HCT116 (cell line): ENCODE measurements around the gene PTBP1. TPM values are rescaled to one million over a fixed set of nuclear protein-coding genes. Genes with fewer than 3 reads are reported as not detected.

Experiments
- ATAC-seq: fragments of 200-7000 bp; cut with Tn5 transposase; 2 replicates; pipeline ENCODE4 v1.9.1; 2020; ENCODE audit warnings: mild to moderate bottlenecking, moderate library complexity
- BruUV-seq: library from RNA; stranded (reverse); fragments of 400-500 nt; replicated peaks from 2 replicates; lab custom pipeline; 2021; lab: Mats Ljungman, UMichigan
- CTCF ChIA-PET: fragments of 300-600 bp; sonication (Branson Sonifier 250); formaldehyde crosslinking; loops from one replicate; lab custom pipeline; 2021; ENCODE audit warnings: antibody characterized with exemption; lab: Charles Lee
- POLR2A ChIA-PET: fragments of 300-600, 350-600 bp; sonication (Branson Sonifier 250); formaldehyde crosslinking; loops from one replicate; lab custom pipeline; 2021; ENCODE audit warnings: antibody characterized with exemption; lab: Charles Lee
- RAD21 ChIA-PET, 2 experiments: fragments of 300-600 bp; sonication (Branson Sonifier 250); formaldehyde crosslinking; loops; one replicate each; lab custom pipeline; 2023; ENCODE audit warnings: low total read pairs in 2 of 2; ENCODE audit not compliant: uncharacterized antibody in 2 of 2, unreplicated experiment in 2 of 2, low non-redundant PET in 1 of 2; lab: Charles Lee
- DNase-seq: peaks from one replicate; pipeline ENCODE4 v3.0.0-alpha.2; 2010; ENCODE audit warnings: low read depth, low spot score
- H2AFZ ChIP-seq: fragments of 200-600 bp; shearing (Covaris generic), sonication (generic); 2 replicates; pipeline ENCODE4 v1.6.1; 2017; ENCODE audit warnings: low read depth, mixed run types, mixed read lengths, antibody characterized with exemption, low read length; ENCODE audit not compliant: poor library complexity, severe bottlenecking
- H3K27ac ChIP-seq: 2 replicates; pipeline ENCODE4 v1.5.1; 2012; ENCODE audit warnings: low read depth, low read length
- H3K27me3 ChIP-seq: fragments of 200-600 bp; sonication (generic); 2 replicates; pipeline ENCODE4 v1.6.1; 2016; ENCODE audit warnings: mixed run types, low read length, mixed read lengths; ENCODE audit not compliant: insufficient read depth
- H3K36me3 ChIP-seq, 2 experiments: fragments of 200-500 bp in 1 of 2; fragments of 200-600 bp in 1 of 2; sonication (Bioruptor generic) in 1 of 2; sonication (generic) in 1 of 2; 2 replicates each; pipeline versions ENCODE4 v1.5.1 to v1.6.1; 2014 to 2016; ENCODE audit warnings: low read length in 2 of 2, inconsistent platforms in 1 of 2, mixed read lengths in 1 of 2, mixed run types in 1 of 2; ENCODE audit not compliant: insufficient read depth in 2 of 2, control insufficient read depth in 1 of 2
- H3K4me1 ChIP-seq, 2 experiments: fragments of 200-600 bp in 1 of 2; sonication (generic) in 1 of 2; 2 replicates each; pipeline versions ENCODE4 v1.5.1 to v1.6.1; 2012 to 2017; ENCODE audit warnings: low read length in 2 of 2, inconsistent platforms in 1 of 2, mild to moderate bottlenecking in 1 of 2, mixed read lengths in 1 of 2, mixed run types in 1 of 2, moderate library complexity in 1 of 2; ENCODE audit not compliant: insufficient read depth in 2 of 2, control insufficient read depth in 1 of 2
- H3K4me2 ChIP-seq: fragments of 200-600 bp; sonication (generic); 2 replicates; pipeline ENCODE4 v1.6.1; 2017; ENCODE audit warnings: mixed run types, low read length, mixed read lengths
- H3K4me3 ChIP-seq, 2 experiments: fragments of 200-600 bp in 1 of 2; sonication (generic) in 1 of 2; replicated peaks in 1 of 2; 2 replicates each; pipeline ENCODE4 v1.5.1; 2011 to 2016; ENCODE audit warnings: low read length in 2 of 2, control low read depth in 1 of 2, low read depth in 1 of 2, mild to moderate bottlenecking in 1 of 2, mixed read lengths in 1 of 2, mixed run types in 1 of 2
- H3K79me2 ChIP-seq: fragments of 200-600 bp; sonication (generic); 2 replicates; pipeline ENCODE4 v1.6.1; 2017; ENCODE audit warnings: mild to moderate bottlenecking, mixed run types, low read length, moderate library complexity, mixed read lengths; ENCODE audit not compliant: insufficient read depth
- H3K9ac ChIP-seq: fragments of 200-600 bp; sonication (generic); 2 replicates; pipeline ENCODE4 v1.6.1; 2016; ENCODE audit warnings: low read length, mixed read lengths
- H3K9me2 ChIP-seq: fragments of 200-600 bp; sonication (generic), shearing (Covaris generic); 2 replicates; pipeline ENCODE4 v1.6.1; 2017; ENCODE audit warnings: mixed run types, mild to moderate bottlenecking, moderate library complexity; ENCODE audit not compliant: insufficient read depth
- H3K9me3 ChIP-seq, 2 experiments: fragments of 200-500 bp in 1 of 2; fragments of 200-600 bp in 1 of 2; sonication (Bioruptor generic) in 1 of 2; sonication (generic) in 1 of 2; 2 replicates each; pipeline ENCODE4 v1.6.1; 2014 to 2017; ENCODE audit warnings: low read length in 2 of 2, mixed read lengths in 2 of 2, inconsistent platforms in 1 of 2, low read depth in 1 of 2, mild to moderate bottlenecking in 1 of 2, mixed run types in 1 of 2, moderate library complexity in 1 of 2; ENCODE audit not compliant: control insufficient read depth in 1 of 2, insufficient read depth in 1 of 2
- H4K20me1 ChIP-seq: fragments of 200-600 bp; sonication (generic), shearing (Covaris generic); 2 replicates; pipeline ENCODE4 v1.6.1; 2017; ENCODE audit warnings: mixed run types, mild to moderate bottlenecking, moderate library complexity; ENCODE audit not compliant: insufficient read depth
- ATF3 ChIP-seq: IDR thresholded peaks from 2 replicates; pipeline ENCODE4 v1.6.1; 2012
- CEBPB ChIP-seq: IDR thresholded peaks from 2 replicates; pipeline ENCODE4 v1.6.1; 2012; ENCODE audit warnings: low read depth
- CTCF ChIP-seq, 3 experiments: fragments of 200-600 bp in 1 of 3; sonication (generic) in 1 of 3; IDR thresholded peaks in 2 of 3; conservative IDR thresholded peaks in 1 of 3; 2 replicates each; pipeline ENCODE4 v1.5.1; 2012 to 2017; ENCODE audit warnings: low read depth in 2 of 3, low read length in 2 of 3, antibody characterized with exemption in 1 of 3, borderline replicate concordance in 1 of 3, control low read depth in 1 of 3, mild to moderate bottlenecking in 1 of 3, mixed read lengths in 1 of 3, mixed run types in 1 of 3, moderate library complexity in 1 of 3; ENCODE audit not compliant: insufficient read depth in 1 of 3
- EGR1 ChIP-seq: IDR thresholded peaks from 2 replicates; pipeline ENCODE4 v1.6.1; 2012; ENCODE audit warnings: low read depth
- EZH2 ChIP-seq: fragments of 200-600 bp; sonication (generic); IDR thresholded peaks from 2 replicates; pipeline ENCODE4 v1.6.1; 2017; ENCODE audit warnings: antibody characterized with exemption, mixed run types
- EZH2phosphoT487 ChIP-seq: fragments of 200-600 bp; IDR thresholded peaks from 2 replicates; pipeline ENCODE4 v1.6.1; 2018; ENCODE audit warnings: antibody characterized with exemption, borderline replicate concordance
- FOSL1 ChIP-seq: IDR thresholded peaks from 2 replicates; pipeline ENCODE4 v1.6.1; 2012; ENCODE audit warnings: low read depth
- TCF7L2 ChIP-seq: IDR thresholded peaks from 2 replicates; pipeline ENCODE4 v1.7.0; 2011; ENCODE audit warnings: borderline replicate concordance, inconsistent platforms; ENCODE audit not compliant: insufficient read depth, insufficient read length; ENCODE audit errors: extremely low read depth
- intact Hi-C: fragments of 100-400 bp; cut with micrococcal nuclease; formaldehyde crosslinking; loops from 2 replicates; pipeline ENCODE4 v1.10.0; 2022
- total RNA-seq: library from RNA; stranded (reverse); gene quantifications from one replicate; pipeline ENCODE4 v1.2.1, GENCODE V29; 2021; ENCODE audit not compliant: unreplicated experiment
- TF ChIP-seq, protein P1 (sequence below): IDR thresholded peaks from 2 replicates; pipeline ENCODE4 v1.6.1; 2012

Gene PTBP1
- total RNA-seq, 1 experiment from 2014 or later: 676 TPM

GRCh38 chr19:757811-758668, 39.2 kb upstream of the PTBP1 start:
- Histone ChIP-seq H2AFZ (no peak overlapping the region), H3K36me3 (peaks cover 5 to 39% of the 10 kb centered on the region in 2 experiments; a peak in 3 of 4 replicates), H3K4me3 (no peak overlapping the region), H4K20me1 (no peaks in the 10 kb centered on the region), H3K9me3 (peaks cover 0 to 4% of the 10 kb centered on the region in 2 experiments; a peak in 1 of 4 replicates), H3K27ac (no peak overlapping the region), H3K9me2 (no peaks in the 10 kb centered on the region), H3K27me3 (no peaks in the 10 kb centered on the region), H3K79me2 (peaks cover 34% of the 10 kb centered on the region), H3K9ac (no peak overlapping the region), H3K4me2 (no peak overlapping the region), H3K4me1 (peaks cover 15 to 16% of the 10 kb centered on the region in 2 experiments)
- TF ChIP-seq FOSL1: no peak
- TF ChIP-seq CTCF (IDR thresholded peaks at IDR 0.05 in 2 of 3, conservative IDR thresholded peaks at IDR 0.05 in 1 of 3; ENCODE audit: borderline replicate concordance in 1 of 3, insufficient read depth in 1 of 3, low read depth in 2 of 3, low read length in 2 of 3): no peak
- TF ChIP-seq EGR1: no peak
- TF ChIP-seq EZH2phosphoT487: no peak
- TF ChIP-seq EZH2: no peak
- TF ChIP-seq, protein P1, sequence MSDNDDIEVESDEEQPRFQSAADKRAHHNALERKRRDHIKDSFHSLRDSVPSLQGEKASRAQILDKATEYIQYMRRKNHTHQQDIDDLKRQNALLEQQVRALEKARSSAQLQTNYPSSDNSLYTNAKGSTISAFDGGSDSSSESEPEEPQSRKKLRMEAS: no peak
- TF ChIP-seq CEBPB: no peak
- TF ChIP-seq ATF3: no peak
- TF ChIP-seq TCF7L2: no peak
- DNase-seq (no peak), ATAC-seq (no peak)
- no TSS peak for BruUV-seq
- ChIA-PET POLR2A (no interaction called here), RAD21 (no interaction called here), CTCF (no interaction called here)
- intact Hi-C loops: no loop called here
